Measurements from ENCODE around the gene CRADD. TPM values are rescaled to one million over a fixed set of nuclear protein-coding genes. Genes with fewer than 3 reads are reported as not detected.
"Not testable (repeated sequence)": the region's sequence is repeated elsewhere in the genome, so short reads cannot be mapped to it uniquely, and the experiment has no call there.

Gene CRADD
- polyA plus RNA-seq, 1 donor = 19.3 TPM

DNA sequence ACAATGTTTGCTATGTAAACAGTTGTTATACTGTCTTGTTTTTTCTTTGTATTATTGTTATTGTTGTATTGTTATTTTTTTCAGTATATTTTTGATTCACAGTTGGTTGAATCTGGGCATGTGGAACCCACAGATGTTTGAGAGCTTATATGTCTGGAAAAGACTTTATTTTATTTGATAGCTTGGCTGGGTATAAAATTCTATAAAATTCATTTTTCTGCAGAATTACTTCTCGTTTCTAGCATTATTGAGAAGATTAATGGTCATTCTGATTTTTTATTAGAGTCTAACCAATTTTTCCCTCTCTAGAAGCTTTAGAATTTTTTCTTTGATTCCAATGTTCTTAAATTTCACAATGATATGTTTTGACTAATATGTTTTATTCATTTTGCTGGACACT, 188.6 kb downstream of the CRADD start:
- Histone ChIP-seq H3K27me3 (ENCODE audit: control insufficient read depth, insufficient read depth, low read length) (no peaks in the 10 kb centered on the region), H3K36me3 (ENCODE audit: control insufficient read depth, insufficient read depth, low read length) (no peaks in the 10 kb centered on the region), H3K4me3 (ENCODE audit: low read length) (no peak overlapping the region), H3K9me3 (ENCODE audit: control insufficient read depth, low read depth, low read length) (peaks cover 22% of the 10 kb centered on the region), H3K27ac (ENCODE audit: low read length) (no peak overlapping the region), H3K4me1 (ENCODE audit: control insufficient read depth, insufficient read depth, low read length) (no peaks in the 10 kb centered on the region)
- no peak for DNase-seq
- WGBS (ENCODE audit: insufficient coverage, low lambda C conversion rate) = no CpG with 5 or more reads among the region's 1 CpG

DNA sequence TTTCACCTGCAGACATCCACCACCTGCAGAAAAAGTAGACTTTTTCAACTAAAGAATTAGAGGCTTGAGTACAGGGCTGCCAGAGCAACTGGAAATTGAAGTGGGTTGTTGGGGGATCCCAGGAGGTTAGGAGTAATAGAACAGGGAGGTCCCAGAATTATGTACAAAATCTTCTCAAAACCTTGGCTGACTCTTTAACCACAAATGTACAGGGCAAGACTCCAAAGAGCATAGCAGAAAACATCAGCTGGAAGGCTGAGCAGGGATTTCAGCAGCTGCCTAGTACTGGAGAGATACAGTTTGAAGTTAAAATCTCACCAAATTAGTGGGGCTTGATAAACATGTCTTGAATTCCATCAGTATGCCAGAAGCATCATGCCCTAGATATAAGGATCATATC, 191.6 kb downstream of the CRADD start:
- Histone ChIP-seq H3K4me1 (ENCODE audit: control insufficient read depth, insufficient read depth, low read length) (no peaks in the 10 kb centered on the region), H3K27ac (ENCODE audit: low read length) (no peak overlapping the region), H3K9me3 (ENCODE audit: control insufficient read depth, low read depth, low read length) (peaks cover 29% of the 10 kb centered on the region), H3K4me3 (ENCODE audit: low read length) (no peak overlapping the region), H3K36me3 (ENCODE audit: control insufficient read depth, insufficient read depth, low read length) (no peaks in the 10 kb centered on the region), H3K27me3 (ENCODE audit: control insufficient read depth, insufficient read depth, low read length) (no peaks in the 10 kb centered on the region)
- DNase-seq = no peak

DNA sequence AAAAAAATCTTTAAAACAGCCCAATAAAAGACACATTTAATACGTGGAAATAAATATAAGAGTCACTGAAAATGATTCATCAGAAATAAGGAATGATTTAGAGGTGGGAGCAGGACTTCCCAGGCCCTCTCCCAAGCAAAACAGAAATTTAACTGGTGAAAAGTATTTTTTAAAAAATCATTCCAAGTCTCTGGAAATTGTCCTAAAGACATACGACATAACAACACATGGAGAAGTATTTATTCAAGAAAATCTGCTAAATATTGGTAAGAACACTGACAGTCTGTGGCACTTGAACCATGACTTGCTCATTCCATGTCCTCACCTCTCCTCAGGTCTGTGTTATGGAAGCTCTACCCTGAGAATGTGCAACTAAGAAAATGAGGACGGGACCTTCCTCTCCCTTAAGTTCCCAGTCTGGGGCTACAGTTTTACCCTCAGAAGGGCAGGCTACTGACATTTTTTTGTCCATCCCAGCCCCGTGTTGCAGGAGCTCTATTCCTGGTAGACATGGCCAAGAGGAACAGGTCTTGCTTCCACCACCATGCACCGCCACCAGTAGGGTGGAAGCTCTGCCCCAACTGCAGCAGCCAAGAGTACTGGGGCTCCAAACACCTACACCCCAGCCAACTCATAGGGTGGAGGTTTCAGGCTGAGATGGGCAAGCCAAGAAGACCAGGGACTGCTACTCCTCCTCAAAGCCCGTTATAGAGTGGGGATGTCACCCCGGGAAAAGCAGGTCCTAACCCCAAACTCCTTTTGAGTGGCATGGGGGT, 193.0 kb downstream of the CRADD start:
- no peaks in the 10 kb centered on the region for H3K27me3 ChIP-seq (ENCODE audit: control insufficient read depth, insufficient read depth, low read length)
- no peak for DNase-seq
- no peaks in the 10 kb centered on the region for H3K36me3 ChIP-seq (ENCODE audit: control insufficient read depth, insufficient read depth, low read length)
- H3K4me3 ChIP-seq (ENCODE audit: low read length) = no peak overlapping the region
- no peak overlapping the region for H3K27ac ChIP-seq (ENCODE audit: low read length)
- H3K4me1 ChIP-seq (ENCODE audit: control insufficient read depth, insufficient read depth, low read length) = no peaks in the 10 kb centered on the region
- WGBS (ENCODE audit: insufficient coverage, low lambda C conversion rate) = 22% methylated on average over 1 of the region's 7 CpGs
- H3K9me3 ChIP-seq (ENCODE audit: control insufficient read depth, low read depth, low read length) = peaks cover 27% of the 10 kb centered on the region

DNA sequence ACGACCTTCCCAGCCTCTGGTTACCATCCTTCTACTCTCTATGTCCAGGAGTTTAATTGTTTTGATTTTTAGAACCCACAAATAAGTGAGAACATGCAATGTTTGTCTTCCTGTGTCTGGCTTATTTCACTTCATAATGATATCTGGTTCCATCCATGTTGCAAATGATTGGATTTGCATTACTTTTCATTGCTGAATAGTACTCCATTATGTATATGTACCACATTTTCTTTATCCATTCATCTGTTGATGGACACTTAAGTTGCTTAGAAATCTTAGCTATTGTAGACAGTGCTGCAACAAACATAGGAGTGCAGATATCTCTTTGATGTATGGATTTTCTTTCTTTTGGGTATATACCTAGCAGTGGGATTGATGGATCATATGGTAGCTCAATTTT, 194.4 kb downstream of the CRADD start:
- not testable (repeated sequence) for H3K27ac ChIP-seq (ENCODE audit: low read length); H3K27me3 ChIP-seq (ENCODE audit: control insufficient read depth, insufficient read depth, low read length); H3K4me1 ChIP-seq (ENCODE audit: control insufficient read depth, insufficient read depth, low read length); H3K36me3 ChIP-seq (ENCODE audit: control insufficient read depth, insufficient read depth, low read length); DNase-seq; H3K4me3 ChIP-seq (ENCODE audit: low read length)
- WGBS (ENCODE audit: insufficient coverage, low lambda C conversion rate) = 57% methylated on average over 1 of the region's 1 CpG
- peaks cover 26% of the 10 kb centered on the region for H3K9me3 ChIP-seq (ENCODE audit: control insufficient read depth, low read depth, low read length)

DNA sequence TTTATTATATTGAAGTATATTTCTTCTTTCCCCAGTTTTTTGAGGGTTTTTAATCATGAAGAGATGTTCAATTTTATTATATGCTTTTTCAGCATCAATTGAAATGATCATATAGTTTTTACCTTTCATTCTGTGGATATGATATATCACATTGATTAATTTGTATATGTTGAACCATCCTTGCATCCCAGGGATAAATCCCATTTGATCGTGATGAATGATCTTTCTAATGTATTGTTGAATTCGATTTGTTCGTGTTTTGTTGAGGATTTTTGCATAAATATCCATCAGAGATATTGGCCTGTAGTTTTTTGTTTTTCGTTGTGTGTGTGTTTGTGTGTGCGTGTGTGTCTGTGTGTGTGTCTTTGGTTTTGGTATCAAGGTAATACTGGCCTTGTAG, 196.4 kb downstream of the CRADD start:
- no peak for DNase-seq
- no peak overlapping the region for H3K27ac ChIP-seq (ENCODE audit: low read length)
- H3K36me3 ChIP-seq (ENCODE audit: control insufficient read depth, insufficient read depth, low read length) = no peaks in the 10 kb centered on the region
- H3K4me3 ChIP-seq (ENCODE audit: low read length) = no peak overlapping the region
- no peaks in the 10 kb centered on the region for H3K27me3 ChIP-seq (ENCODE audit: control insufficient read depth, insufficient read depth, low read length)
- H3K4me1 ChIP-seq (ENCODE audit: control insufficient read depth, insufficient read depth, low read length) = no peaks in the 10 kb centered on the region
- 100% methylated on average over 1 of the region's 5 CpGs for WGBS (ENCODE audit: insufficient coverage, low lambda C conversion rate)
- peaks cover 19% of the 10 kb centered on the region for H3K9me3 ChIP-seq (ENCODE audit: control insufficient read depth, low read depth, low read length)

DNA sequence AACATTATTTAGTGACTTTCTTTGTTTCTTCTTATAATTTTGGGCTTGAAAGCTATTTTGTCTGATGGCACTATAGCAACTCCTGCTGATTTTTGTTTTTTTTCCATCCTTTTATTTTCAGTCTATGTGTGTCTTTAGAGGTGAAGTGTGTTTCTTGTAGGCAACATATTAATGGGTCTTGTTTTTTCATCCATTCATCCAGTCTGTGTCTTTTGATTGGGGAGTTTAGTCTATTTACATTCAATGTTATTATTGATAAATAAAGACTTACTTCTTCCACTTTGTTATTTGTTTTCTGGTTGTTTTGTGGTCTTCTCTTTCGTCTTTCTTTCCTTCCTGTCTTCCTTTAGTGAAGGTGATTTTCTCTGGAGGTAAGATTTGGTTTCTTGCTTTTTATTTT, 198.0 kb downstream of the CRADD start:
- Histone ChIP-seq H3K9me3 (ENCODE audit: control insufficient read depth, low read depth, low read length) (peaks cover 16% of the 10 kb centered on the region), H3K27me3 (ENCODE audit: control insufficient read depth, insufficient read depth, low read length) (no peaks in the 10 kb centered on the region), H3K27ac (ENCODE audit: low read length) (no peak overlapping the region), H3K4me3 (ENCODE audit: low read length) (no peak overlapping the region), H3K36me3 (ENCODE audit: control insufficient read depth, insufficient read depth, low read length) (no peaks in the 10 kb centered on the region), H3K4me1 (ENCODE audit: control insufficient read depth, insufficient read depth, low read length) (no peaks in the 10 kb centered on the region)
- WGBS (ENCODE audit: insufficient coverage, low lambda C conversion rate) = 100% methylated on average over 1 of the region's 1 CpG
- no peak for DNase-seq

DNA sequence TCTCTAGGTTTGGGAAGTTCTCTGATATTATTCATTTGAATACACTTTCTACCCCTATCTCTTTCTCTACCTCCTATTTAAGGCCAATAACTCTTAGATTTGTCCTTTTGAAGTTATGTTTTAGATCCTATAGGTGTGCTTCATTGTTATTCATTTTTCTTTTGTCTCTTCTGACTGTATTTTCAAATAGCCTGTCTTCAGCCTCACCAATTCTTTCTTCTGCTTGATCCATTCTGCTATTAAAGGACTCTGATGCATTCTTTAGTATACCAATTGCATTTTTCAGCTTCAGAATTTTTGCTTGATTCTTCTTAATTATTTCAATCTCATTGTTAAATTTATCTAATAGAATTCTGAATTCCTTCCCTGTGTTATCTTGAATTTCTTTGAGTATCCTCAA, 199.2 kb downstream of the CRADD start:
- Histone ChIP-seq H3K27me3 (ENCODE audit: control insufficient read depth, insufficient read depth, low read length) (no peaks in the 10 kb centered on the region), H3K4me1 (ENCODE audit: control insufficient read depth, insufficient read depth, low read length) (no peaks in the 10 kb centered on the region), H3K4me3 (ENCODE audit: low read length) (no peak overlapping the region), H3K36me3 (ENCODE audit: control insufficient read depth, insufficient read depth, low read length) (no peaks in the 10 kb centered on the region), H3K9me3 (ENCODE audit: control insufficient read depth, low read depth, low read length) (peaks cover 16% of the 10 kb centered on the region), H3K27ac (ENCODE audit: low read length) (no peak overlapping the region)
- no peak for DNase-seq

DNA sequence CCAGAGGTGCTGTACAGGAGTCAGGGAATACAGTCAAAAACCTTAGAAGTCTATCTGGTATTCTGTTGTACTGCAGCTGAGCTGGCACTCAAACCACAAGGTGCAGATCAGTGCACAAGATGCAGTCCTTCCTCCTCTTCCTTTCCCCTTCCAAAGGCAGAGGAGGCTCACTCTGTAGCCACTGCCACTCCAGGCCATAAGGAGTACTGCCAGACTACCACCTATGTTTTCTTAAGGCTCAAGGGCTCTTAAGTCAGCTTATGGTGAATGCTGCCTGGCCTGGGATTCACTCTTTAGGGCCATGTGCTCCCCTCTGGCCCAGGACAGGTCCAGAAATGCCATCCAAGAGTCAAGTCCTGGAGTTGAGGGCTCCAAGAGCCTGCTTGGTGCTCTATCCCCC, 200.3 kb downstream of the CRADD start:
- Histone ChIP-seq H3K27ac (ENCODE audit: low read length) (no peak overlapping the region), H3K36me3 (ENCODE audit: control insufficient read depth, insufficient read depth, low read length) (no peaks in the 10 kb centered on the region), H3K4me1 (ENCODE audit: control insufficient read depth, insufficient read depth, low read length) (no peaks in the 10 kb centered on the region), H3K27me3 (ENCODE audit: control insufficient read depth, insufficient read depth, low read length) (no peaks in the 10 kb centered on the region), H3K9me3 (ENCODE audit: control insufficient read depth, low read depth, low read length) (peaks cover 9% of the 10 kb centered on the region), H3K4me3 (ENCODE audit: low read length) (no peak overlapping the region)
- DNase-seq = no peak

DNA sequence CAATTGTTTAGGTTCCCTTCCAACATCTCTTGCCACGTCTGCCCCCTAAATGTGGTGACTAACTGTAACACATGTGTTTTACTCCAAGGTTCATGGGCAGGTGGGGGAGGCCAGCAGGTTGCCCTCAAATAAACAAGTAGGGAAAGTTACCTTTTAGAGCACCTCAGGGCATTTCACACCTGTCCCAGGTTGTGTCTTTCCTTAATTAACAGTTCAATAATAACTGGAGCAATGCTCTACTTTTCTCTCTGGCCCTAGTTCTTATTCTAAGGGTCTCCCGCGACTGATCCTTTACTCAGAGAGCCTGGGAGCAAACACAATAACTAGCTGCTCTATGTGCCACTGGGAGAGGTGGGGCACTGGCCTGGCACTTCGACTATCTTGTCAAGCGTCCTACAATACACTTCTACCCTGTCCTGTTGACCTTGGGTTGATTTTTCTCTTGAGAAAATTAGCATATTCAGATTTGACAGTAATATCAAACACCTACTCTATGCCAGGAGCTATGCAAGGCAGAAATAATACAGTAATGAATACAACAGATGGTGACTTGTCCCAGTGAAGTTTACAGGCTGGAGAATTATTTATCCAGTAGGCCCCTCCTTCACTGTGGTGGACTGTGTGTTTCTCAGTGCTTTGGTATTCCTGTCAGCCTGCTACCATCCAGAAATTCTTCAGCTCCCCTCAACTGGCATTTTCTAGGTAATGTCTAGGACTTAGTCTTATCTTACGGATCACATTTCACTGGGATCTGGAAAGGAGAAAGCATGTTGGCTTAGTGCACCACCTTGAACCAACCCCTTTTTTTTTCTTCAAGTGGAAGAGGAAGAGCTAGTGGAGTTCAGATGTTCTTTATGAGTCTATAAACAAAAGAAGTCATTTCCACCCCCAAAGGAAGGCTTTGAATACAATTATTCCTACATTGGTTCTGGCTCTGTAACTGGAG, 202.6 kb downstream of the CRADD start:
- no peak for DNase-seq
- Histone ChIP-seq H3K9me3 (ENCODE audit: control insufficient read depth, low read depth, low read length) (peaks cover 9% of the 10 kb centered on the region), H3K27ac (ENCODE audit: low read length) (no peak overlapping the region), H3K4me1 (ENCODE audit: control insufficient read depth, insufficient read depth, low read length) (no peaks in the 10 kb centered on the region), H3K4me3 (ENCODE audit: low read length) (no peak overlapping the region), H3K36me3 (ENCODE audit: control insufficient read depth, insufficient read depth, low read length) (no peaks in the 10 kb centered on the region), H3K27me3 (ENCODE audit: control insufficient read depth, insufficient read depth, low read length) (no peaks in the 10 kb centered on the region)
- 100% methylated on average over 1 of the region's 6 CpGs for WGBS (ENCODE audit: insufficient coverage, low lambda C conversion rate)

DNA sequence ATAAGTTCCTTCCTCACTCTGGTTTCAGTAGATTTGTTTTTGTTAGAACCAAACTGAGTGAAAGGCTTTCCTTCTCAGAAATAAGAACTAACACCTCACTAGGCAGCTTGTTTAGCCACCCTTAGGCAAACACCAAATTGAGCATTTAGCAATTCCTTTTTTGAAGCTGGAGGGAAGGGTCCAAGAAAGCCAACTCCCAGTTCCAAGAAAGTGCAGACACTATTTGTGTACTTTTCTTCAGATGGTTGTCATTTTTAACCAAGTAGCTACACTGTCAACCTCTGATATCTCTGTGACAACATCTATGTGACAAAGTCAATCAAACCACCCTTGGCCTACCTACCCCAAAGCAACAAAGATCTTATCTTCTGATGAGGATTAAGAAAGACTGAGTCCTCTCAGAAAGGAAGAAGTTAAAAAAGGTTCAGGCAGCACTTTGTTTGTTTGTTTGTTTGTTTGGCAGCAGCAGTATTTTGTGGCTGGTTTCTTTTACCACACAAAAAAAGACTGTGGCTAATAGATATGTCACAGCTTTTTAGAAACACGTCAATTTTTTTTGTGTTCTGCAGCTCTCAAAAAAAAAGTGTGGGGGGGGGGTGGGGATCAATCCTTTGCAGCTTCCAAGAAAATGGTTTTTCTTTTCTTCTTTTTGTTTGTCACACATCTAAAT, 203.8 kb downstream of the CRADD start:
- H3K27ac ChIP-seq (ENCODE audit: low read length) = no peak overlapping the region
- no peak for DNase-seq
- H3K4me1 ChIP-seq (ENCODE audit: control insufficient read depth, insufficient read depth, low read length) = no peaks in the 10 kb centered on the region
- no peaks in the 10 kb centered on the region for H3K27me3 ChIP-seq (ENCODE audit: control insufficient read depth, insufficient read depth, low read length)
- H3K4me3 ChIP-seq (ENCODE audit: low read length) = no peak overlapping the region
- H3K36me3 ChIP-seq (ENCODE audit: control insufficient read depth, insufficient read depth, low read length) = no peaks in the 10 kb centered on the region
- H3K9me3 ChIP-seq (ENCODE audit: control insufficient read depth, low read depth, low read length) = peaks cover under 1% of the 10 kb centered on the region
- no CpG with 5 or more reads among the region's 1 CpG for WGBS (ENCODE audit: insufficient coverage, low lambda C conversion rate)
